H9 (cell line): Measurements from ENCODE around the gene IGF1. TPM values are rescaled to one million over a fixed set of nuclear protein-coding genes. Genes with fewer than 3 reads are reported as not detected.

Experiments used
- DNase-seq: peaks from one replicate; pipeline ENCODE4 v3.0.0-alpha.2; 2017
- H2AFZ ChIP-seq: one replicate; pipeline ENCODE4 v1.6.1; 2013; ENCODE audit warnings: mild to moderate bottlenecking, low read length, control low read depth, moderate library complexity
- H2AK5ac ChIP-seq: 2 replicates; pipeline ENCODE4 v1.6.1; 2013; ENCODE audit warnings: low read length, control low read depth, mixed read lengths; ENCODE audit not compliant: insufficient read length
- H2BK120ac ChIP-seq: one replicate; pipeline ENCODE4 v1.6.1; 2013; ENCODE audit warnings: low read depth, mild to moderate bottlenecking, low read length, control low read depth, inconsistent platforms; ENCODE audit not compliant: poor library complexity, severe bottlenecking
- H2BK12ac ChIP-seq: 2 replicates; pipeline ENCODE4 v1.6.1; 2013; ENCODE audit warnings: low read length, control low read depth, mixed read lengths, low read depth; ENCODE audit not compliant: insufficient read length
- H2BK15ac ChIP-seq: 2 replicates; pipeline ENCODE4 v1.6.1; 2013; ENCODE audit warnings: low read depth, low read length, control low read depth
- H2BK20ac ChIP-seq: one replicate; pipeline ENCODE4 v1.6.1; 2013; ENCODE audit warnings: low read depth, mild to moderate bottlenecking, low read length, control low read depth, inconsistent platforms; ENCODE audit not compliant: poor library complexity, severe bottlenecking
- H2BK5ac ChIP-seq: 2 replicates; pipeline ENCODE4 v1.6.1; 2013; ENCODE audit warnings: low read length, control low read depth, mixed read lengths; ENCODE audit not compliant: insufficient read length
- H3K14ac ChIP-seq: 2 replicates; pipeline ENCODE4 v1.6.1; 2013; ENCODE audit warnings: low read length, control low read depth; ENCODE audit not compliant: insufficient read depth
- H3K18ac ChIP-seq: 2 replicates; pipeline ENCODE4 v1.6.1; 2013; ENCODE audit warnings: low read depth, mild to moderate bottlenecking, mixed read lengths, low read length, control low read depth; ENCODE audit not compliant: insufficient read length
- H3K23ac ChIP-seq: 2 replicates; pipeline ENCODE4 v1.6.1; 2013; ENCODE audit warnings: low read length, control low read depth, mixed read lengths, low read depth; ENCODE audit not compliant: insufficient read length
- H3K23me2 ChIP-seq: 2 replicates; pipeline ENCODE4 v1.6.1; 2013; ENCODE audit warnings: low read depth, mild to moderate bottlenecking, mixed read lengths, low read length, control low read depth; ENCODE audit not compliant: insufficient read length, poor library complexity, severe bottlenecking
- H3K27ac ChIP-seq: 2 replicates; pipeline ENCODE4 v1.5.1; 2013; ENCODE audit warnings: low read length, control low read depth, mixed read lengths, low read depth; ENCODE audit not compliant: insufficient read length
- H3K27me3 ChIP-seq: 2 replicates; pipeline ENCODE4 v1.6.1; 2013; ENCODE audit warnings: low read length, control low read depth, inconsistent platforms; ENCODE audit not compliant: insufficient read depth
- H3K4ac ChIP-seq: 2 replicates; pipeline ENCODE4 v1.6.1; 2013; ENCODE audit warnings: low read depth, mild to moderate bottlenecking, control low read depth, inconsistent platforms, low read length, moderate library complexity
- H3K4me1 ChIP-seq: 2 replicates; pipeline ENCODE4 v1.6.1; 2013; ENCODE audit warnings: low read length, control low read depth, inconsistent platforms; ENCODE audit not compliant: insufficient read depth
- H3K4me2 ChIP-seq: 2 replicates; pipeline ENCODE4 v1.6.1; 2013; ENCODE audit warnings: low read length, control low read depth, mixed read lengths; ENCODE audit not compliant: insufficient read length, insufficient read depth
- H3K56ac ChIP-seq: 2 replicates; pipeline ENCODE4 v1.6.1; 2013; ENCODE audit warnings: low read depth, mild to moderate bottlenecking, mixed read lengths, low read length, control low read depth; ENCODE audit not compliant: insufficient read length
- H3K79me1 ChIP-seq: 2 replicates; pipeline ENCODE4 v1.6.1; 2013; ENCODE audit warnings: low read depth, mild to moderate bottlenecking, moderate library complexity, low read length, control low read depth, inconsistent platforms; ENCODE audit not compliant: insufficient read depth, poor library complexity, severe bottlenecking
- H3K79me2 ChIP-seq: 2 replicates; pipeline ENCODE4 v1.6.1; 2013; ENCODE audit warnings: low read length, control low read depth, inconsistent platforms; ENCODE audit not compliant: insufficient read depth
- H3K9ac ChIP-seq: 2 replicates; pipeline ENCODE4 v1.6.1; 2013; ENCODE audit warnings: low read length, control low read depth, mixed read lengths; ENCODE audit not compliant: insufficient read length; ENCODE audit errors: extremely low read depth
- H3K9me3 ChIP-seq: one replicate; pipeline ENCODE4 v1.6.1; 2013; ENCODE audit warnings: low read depth, low read length, inconsistent platforms; ENCODE audit not compliant: control insufficient read depth
- H3T11ph ChIP-seq: one replicate; pipeline ENCODE4 v1.6.1; 2013; ENCODE audit warnings: mild to moderate bottlenecking, low read length, control low read depth, inconsistent platforms
- H4K20me1 ChIP-seq: one replicate; pipeline ENCODE4 v1.6.1; 2013; ENCODE audit not compliant: control insufficient read depth, insufficient read length, insufficient read depth
- H4K5ac ChIP-seq: 2 replicates; pipeline ENCODE4 v1.6.1; 2013; ENCODE audit warnings: low read depth, mild to moderate bottlenecking, mixed read lengths, low read length, control low read depth; ENCODE audit not compliant: insufficient read length
- H4K8ac ChIP-seq: replicated peaks from 2 replicates; pipeline ENCODE4 v1.6.1; 2013; ENCODE audit warnings: low read length, control low read depth, mixed read lengths, low read depth; ENCODE audit not compliant: insufficient read length
- H4K91ac ChIP-seq: 2 replicates; pipeline ENCODE4 v1.6.1; 2013; ENCODE audit warnings: low read depth, mild to moderate bottlenecking, moderate library complexity, mixed read lengths, low read length, control low read depth; ENCODE audit not compliant: insufficient read length
- H3K27ac Mint-ChIP-seq, 3 experiments: 2 replicates in 2 of 3; 3 replicates in 1 of 3; pipeline ENCODE4 v1.8.0; 2020 to 2021; ENCODE audit warnings: mixed read lengths in 3 of 3, mild to moderate bottlenecking in 1 of 3, moderate library complexity in 1 of 3
- H3K27me3 Mint-ChIP-seq: 2 replicates; pipeline ENCODE4 v1.8.0; 2021; ENCODE audit warnings: low read depth, mild to moderate bottlenecking, moderate library complexity, mixed read lengths
- H3K36me3 Mint-ChIP-seq, 3 experiments: 2 replicates in 2 of 3; 3 replicates in 1 of 3; pipeline ENCODE4 v1.8.0; 2020 to 2021; ENCODE audit warnings: low read depth in 3 of 3, mixed read lengths in 3 of 3; ENCODE audit not compliant: insufficient read depth in 1 of 3
- H3K4me1 Mint-ChIP-seq, 2 experiments: 2 replicates each; pipeline ENCODE4 v1.8.0; 2020; ENCODE audit warnings: mixed read lengths in 2 of 2
- H3K4me3 Mint-ChIP-seq, 2 experiments: 2 replicates in 1 of 2; 3 replicates in 1 of 2; pipeline ENCODE4 v1.8.0; 2020 to 2021; ENCODE audit warnings: mild to moderate bottlenecking in 2 of 2, mixed read lengths in 2 of 2, moderate library complexity in 1 of 2
- H3K9me3 Mint-ChIP-seq, 2 experiments: 2 replicates in 1 of 2; 3 replicates in 1 of 2; pipeline ENCODE4 v1.8.0; 2020; ENCODE audit warnings: mild to moderate bottlenecking in 2 of 2, mixed read lengths in 2 of 2, moderate library complexity in 1 of 2
- whole genome bisulfite sequencing: extraction: QIAGEN DNeasy Blood & Tissue Kit; methylation state at CpG from one replicate; pipeline ENCODE4 v1.1.7; 2013; ENCODE audit warnings: missing lambda C conversion rate, low lambda C conversion rate, mixed read lengths; ENCODE audit not compliant: insufficient read length; ENCODE audit errors: extremely low coverage; 5-methylcytosine and 5-hydroxymethylcytosine counted together
- total RNA-seq: library from RNA; stranded (reverse); gene quantifications from 2 replicates; pipeline ENCODE4 v1.2.1, GENCODE V29; 2021
- TF ChIP-seq, protein P1 (sequence below): fragments of 200-600 bp; sonication (generic); conservative IDR thresholded peaks from 3 replicates; pipeline ENCODE4 v1.8.0; 2021; ENCODE audit warnings: antibody characterized with exemption, mild to moderate bottlenecking

IGF1 gene
- total RNA-seq, 1 experiment from 2014 or later = not detected

GRCh38 chr12:102439426-102440405, 40.6 kb downstream of the IGF1 start:
- Histone ChIP-seq H2BK120ac (no peak overlapping the region), H3K18ac (no peak overlapping the region), H3K79me1 (no peaks in the 10 kb centered on the region), H2BK15ac (no peak overlapping the region), H4K8ac (no peak overlapping the region), H3K9me3 (no peaks in the 10 kb centered on the region), H2BK5ac (no peak overlapping the region), H3K14ac (no peak overlapping the region), H2BK20ac (no peak overlapping the region), H3K79me2 (no peaks in the 10 kb centered on the region), H3K23ac (no peak overlapping the region), H3K56ac (no peak overlapping the region), H4K20me1 (no peaks in the 10 kb centered on the region), H3K9ac (no peak overlapping the region), H3K23me2 (no peaks in the 10 kb centered on the region), H3K27ac (no peak overlapping the region), H2BK12ac (no peak overlapping the region), H4K5ac (no peak overlapping the region), H2AFZ (no peak overlapping the region), H3K4me1 (no peaks in the 10 kb centered on the region), H3K4ac (no peak overlapping the region), H3K27me3 (no peaks in the 10 kb centered on the region), H4K91ac (no peak overlapping the region), H3T11ph (no peak overlapping the region), H3K4me2 (no peak overlapping the region), H2AK5ac (no peak overlapping the region)
- Mint-ChIP-seq H3K27me3 (no peaks in the 10 kb centered on the region; the same call in 1 of the 2 replicates), H3K4me3 (no peak overlapping the region), H3K9me3 (no peaks in the 10 kb centered on the region; a peak in 1 of 5 replicates), H3K36me3 (no peaks in the 10 kb centered on the region; a peak in 1 of 7 replicates), H3K27ac (no peak overlapping the region), H3K4me1 (no peaks in the 10 kb centered on the region)
- no peak for DNase-seq
- TF ChIP-seq, protein P1, sequence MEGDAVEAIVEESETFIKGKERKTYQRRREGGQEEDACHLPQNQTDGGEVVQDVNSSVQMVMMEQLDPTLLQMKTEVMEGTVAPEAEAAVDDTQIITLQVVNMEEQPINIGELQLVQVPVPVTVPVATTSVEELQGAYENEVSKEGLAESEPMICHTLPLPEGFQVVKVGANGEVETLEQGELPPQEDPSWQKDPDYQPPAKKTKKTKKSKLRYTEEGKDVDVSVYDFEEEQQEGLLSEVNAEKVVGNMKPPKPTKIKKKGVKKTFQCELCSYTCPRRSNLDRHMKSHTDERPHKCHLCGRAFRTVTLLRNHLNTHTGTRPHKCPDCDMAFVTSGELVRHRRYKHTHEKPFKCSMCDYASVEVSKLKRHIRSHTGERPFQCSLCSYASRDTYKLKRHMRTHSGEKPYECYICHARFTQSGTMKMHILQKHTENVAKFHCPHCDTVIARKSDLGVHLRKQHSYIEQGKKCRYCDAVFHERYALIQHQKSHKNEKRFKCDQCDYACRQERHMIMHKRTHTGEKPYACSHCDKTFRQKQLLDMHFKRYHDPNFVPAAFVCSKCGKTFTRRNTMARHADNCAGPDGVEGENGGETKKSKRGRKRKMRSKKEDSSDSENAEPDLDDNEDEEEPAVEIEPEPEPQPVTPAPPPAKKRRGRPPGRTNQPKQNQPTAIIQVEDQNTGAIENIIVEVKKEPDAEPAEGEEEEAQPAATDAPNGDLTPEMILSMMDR = no peak
- WGBS = no CpG with 5 or more reads among the region's 11 CpGs
